ENCODE data around the gene ENG.
A peak's percentile ranks its signal among the peaks of the same experiment; 100 is the strongest.
"Not testable (repeated sequence)": the region's sequence is repeated elsewhere in the genome, so short reads cannot be mapped to it uniquely, and the experiment has no call there.

Gene ENG

DNA sequence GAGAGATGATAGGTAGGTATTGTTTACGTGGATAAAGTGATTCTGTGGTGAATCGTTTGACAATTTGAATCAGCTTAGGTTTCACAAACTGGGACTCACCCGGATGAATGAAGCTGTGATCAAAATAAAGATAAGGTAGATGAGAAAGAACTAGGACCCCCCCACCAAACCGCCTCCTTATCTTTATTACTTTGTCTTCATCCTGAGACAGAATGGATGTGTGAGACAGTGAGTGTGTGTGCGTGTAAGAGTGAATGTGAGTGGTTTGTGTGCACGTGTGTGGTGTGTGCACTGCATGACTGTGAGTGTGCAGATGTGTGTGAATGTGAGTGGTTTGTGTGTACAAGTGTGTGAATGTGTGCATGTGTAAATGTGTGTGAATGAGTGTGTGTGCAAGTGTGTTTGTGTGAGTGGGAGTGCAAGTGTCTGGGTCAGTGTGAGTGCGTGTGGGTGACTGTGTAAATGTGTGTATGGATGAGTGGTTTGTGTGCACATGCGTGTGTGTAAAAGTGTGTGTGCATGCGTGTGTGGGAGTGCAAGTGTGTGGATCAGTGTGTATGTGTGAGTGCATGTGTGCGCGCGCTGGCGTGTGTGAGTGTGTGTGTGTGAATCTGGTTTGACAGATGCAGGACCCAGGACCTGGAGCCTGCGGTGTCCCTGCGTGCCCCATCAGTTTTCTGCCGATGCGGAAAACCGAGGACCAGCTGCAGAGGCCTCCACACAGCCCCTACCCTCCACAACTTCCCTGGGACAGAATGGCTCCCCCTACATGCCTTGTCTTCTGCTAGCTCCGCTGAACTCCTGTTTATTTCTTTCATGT, 11.4 kb upstream of the ENG start:
- peak; percentile 23 to 32 for DNase-seq (ENCODE audit: low read depth in 2 of 2)

DNA sequence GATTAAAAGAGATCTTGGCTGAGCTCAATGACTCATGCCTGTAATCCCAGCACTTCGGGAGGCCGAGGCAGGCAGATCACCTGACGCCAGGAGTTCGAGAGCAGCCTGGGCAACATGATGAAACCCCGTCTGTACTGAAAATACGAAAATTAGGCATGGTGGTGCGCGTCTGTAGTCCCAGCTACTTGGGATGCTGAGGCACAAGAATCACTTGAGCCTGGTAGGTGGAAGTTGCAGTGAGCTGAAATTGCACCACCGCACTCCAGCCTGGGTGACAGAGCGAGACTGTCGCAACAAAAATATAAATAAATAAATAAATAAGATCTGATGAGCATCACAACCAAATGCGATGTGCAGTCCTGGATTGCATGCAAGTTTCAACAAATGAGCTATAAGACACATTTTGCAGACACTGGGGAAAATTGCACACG, 8.7 kb upstream of the ENG start:
- DNase-seq (ENCODE audit: low read depth in 2 of 2), result no peak

DNA sequence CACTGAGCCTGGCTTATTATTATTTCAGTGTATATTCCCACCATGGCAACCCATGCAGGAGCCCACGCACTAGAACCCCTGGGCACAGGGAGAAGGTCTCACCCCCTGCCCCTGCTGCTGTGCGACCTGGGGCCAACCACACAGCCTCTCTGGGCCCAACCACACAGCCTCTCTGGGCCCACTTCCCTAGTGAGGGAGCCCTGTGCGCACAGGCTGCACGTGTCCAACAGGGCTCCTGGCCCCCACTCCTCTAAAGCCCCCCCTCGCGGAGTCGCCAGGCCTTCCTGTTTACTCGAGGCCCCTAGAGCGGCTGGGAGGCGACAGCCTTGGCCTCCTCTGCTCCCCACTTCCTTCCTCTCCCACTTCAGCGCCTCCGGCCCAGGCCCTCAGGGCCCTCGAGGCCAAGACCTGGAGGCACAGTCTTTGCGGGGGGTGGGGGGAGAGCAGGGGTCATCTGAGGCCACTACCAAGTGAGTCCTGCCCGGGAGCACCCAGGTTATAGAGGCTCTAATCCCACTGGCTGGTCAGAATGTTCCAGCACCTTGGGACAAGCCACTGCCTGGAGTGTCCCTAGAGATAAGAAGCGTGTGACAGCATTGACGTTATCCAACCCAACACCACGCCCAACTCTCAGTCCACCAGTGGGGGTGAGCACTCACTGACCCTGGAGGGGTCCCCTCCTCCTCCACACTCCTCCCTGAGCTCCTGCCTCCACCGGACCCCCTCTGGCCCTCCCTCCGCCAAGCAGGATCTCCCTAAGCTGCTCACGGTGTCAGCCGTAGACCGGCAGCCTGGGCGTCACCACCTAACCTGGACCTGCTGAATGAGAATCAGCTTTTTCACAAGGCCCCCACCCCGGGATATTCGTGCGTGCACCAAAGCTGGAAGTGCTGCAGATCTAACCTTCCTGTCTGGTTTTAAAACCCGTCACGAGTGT, 7.9 kb upstream of the ENG start:
- no peak for DNase-seq (ENCODE audit: low read depth in 2 of 2)

DNA sequence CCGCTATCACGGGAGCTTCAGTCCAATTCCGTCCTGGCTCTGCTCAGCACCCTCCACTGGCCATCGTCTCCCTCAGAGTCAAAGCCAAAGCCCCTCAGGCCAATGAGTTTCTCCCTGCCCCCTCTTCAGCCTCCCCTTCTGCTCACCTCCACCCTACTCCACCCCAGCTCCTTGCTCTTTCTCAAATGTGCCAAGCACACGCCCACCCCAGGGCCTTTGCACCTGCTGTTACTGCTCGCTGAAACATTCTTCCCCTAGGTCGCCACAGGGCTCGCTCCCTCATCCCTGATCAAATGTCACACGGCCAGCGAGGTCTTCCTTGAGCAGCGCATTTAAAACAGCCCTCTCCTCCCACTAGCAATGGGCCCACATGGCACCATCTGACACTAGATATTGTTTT, 6.3 kb upstream of the ENG start:
- DNase-seq (ENCODE audit: low read depth in 2 of 2), result no peak

DNA sequence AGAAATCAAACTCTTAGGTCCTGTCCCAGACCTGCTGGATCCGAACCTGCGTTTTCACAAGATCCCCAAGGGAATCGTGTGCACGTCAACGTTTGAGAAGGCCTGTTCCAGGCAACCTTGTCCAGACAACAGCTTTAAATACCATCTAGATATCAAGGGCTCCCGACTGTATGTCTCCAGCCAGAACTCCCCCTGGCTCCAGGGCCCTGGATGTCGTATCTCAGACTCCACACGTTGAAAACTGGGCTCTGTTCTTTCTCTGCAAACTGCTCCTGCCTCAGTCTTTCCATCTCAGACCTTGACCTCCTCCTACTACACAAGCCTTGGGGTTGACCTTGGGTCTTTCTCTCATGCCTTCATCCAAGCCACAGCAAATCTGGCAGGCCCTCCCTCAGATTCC, 5.8 kb upstream of the ENG start:
- DNase-seq (ENCODE audit: low read depth in 2 of 2), result no peak

DNA sequence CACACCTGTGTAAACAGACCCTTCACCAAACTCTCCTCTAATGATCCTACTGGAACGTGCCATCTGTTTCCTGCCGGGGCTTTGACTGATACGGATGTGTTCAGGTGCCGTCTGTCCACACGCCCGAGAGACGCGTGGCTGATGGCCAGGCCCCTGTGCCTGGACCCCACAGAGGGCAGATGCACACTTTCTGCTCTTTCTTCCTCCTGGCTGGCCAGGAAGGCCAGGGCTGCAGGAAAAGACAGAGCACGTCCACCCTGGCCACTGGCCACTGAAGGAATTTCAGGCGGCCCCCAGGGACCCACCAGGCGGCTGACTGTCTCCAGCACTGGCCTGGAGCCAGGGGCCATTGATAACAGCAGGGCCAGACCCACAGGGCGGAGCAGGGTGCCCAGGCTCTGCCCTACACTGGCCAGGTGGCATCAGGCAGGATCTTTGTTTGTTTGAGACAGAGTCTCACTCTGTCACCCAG, 3.6 kb upstream of the ENG start:
- no peak for DNase-seq (ENCODE audit: low read depth in 2 of 2)

DNA sequence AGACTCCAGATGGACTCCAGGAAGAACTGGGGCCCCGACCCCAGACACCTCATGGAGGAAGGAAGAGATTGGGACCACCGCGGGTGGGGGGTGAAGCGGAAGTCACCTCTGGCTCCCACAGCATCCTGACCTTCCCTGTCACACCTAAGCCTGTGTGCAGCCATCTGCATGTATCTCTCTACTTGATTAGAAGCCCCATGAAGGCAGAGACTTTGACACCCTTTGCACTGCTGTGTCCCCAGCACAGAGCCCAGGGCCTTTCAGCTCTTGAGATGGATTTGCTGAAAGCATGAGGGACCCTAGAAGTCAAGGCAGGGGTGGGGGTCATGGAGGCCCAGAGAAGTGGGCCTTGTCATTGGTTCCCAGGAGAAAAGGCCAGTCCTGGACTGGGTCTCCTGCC, 2.8 kb upstream of the ENG start:
- DNase-seq (ENCODE audit: low read depth in 2 of 2), result no peak

DNA sequence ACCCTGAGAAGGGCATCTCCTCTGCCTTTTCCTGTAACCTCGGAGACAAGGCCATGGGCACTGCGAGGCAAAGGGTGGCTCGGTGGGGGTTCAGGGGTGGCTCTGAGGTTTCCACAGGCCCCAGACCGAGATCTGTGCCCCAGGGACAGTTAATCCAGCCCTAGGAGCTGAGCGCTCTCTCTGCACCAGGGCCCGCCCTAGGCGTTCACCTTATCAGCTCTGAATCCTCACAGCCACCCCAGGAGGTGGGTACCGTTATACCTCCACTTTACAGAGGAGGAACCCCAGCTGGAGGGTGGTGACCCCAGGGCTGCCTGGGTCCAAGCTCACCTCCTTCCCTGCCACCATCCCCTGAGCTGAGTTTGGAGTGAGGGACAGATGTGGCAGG, 2.3 kb upstream of the ENG start:
- DNase-seq (ENCODE audit: low read depth in 2 of 2), result no peak

DNA sequence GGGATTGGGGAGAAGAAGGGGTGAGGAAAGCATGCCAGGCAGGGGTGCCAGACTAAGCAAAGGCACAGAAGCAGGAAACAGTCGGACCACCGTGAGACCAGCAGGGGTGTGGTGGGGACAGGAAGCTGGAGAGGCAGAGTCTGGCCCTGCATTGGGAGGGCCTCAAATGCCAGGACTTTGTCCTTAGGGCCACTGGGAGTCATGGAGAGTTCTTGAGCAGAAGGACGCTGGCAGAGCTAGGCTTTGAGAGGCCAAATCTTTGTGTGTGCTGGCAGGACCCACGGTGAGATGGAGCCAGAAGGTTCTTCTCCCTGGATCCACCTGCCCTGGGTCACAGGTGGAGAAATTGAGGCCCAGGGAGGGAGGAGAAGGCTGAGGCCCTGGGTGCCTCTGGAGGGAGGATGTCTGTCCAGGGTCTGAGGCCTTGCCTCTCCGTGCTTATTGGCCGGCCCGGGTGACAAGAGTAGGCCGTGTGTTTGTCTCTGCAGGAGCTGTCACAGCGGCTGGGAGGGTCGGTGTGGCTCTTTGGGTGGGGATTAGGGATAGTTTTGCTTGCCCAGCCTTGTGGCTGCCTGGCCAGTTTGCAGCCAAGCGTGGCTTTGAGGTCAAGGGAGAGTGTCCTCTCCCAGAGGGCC, 1.8 kb upstream of the ENG start:
- no peak for DNase-seq (ENCODE audit: low read depth in 2 of 2)

DNA sequence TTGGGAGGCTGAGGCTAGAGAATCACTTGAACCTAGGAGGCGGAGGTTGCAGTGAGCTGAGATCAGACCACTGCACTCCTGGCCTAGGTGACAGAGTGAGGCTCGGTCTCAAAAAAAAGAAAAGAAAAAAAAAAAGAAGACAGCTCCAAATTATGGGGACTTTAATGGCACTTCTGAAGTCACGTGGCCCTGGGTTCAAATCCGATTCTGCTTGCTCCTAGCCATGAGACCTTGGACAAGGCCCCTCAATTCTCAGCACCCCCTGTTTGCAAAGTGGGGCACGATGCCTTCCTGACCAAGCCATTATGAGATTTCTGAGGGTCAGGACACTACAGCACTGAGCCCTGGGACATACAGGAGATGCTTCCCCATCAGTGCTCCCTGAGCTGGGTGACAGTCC, 1.1 kb upstream of the ENG start:
- DNase-seq (ENCODE audit: low read depth in 2 of 2), result no peak

DNA sequence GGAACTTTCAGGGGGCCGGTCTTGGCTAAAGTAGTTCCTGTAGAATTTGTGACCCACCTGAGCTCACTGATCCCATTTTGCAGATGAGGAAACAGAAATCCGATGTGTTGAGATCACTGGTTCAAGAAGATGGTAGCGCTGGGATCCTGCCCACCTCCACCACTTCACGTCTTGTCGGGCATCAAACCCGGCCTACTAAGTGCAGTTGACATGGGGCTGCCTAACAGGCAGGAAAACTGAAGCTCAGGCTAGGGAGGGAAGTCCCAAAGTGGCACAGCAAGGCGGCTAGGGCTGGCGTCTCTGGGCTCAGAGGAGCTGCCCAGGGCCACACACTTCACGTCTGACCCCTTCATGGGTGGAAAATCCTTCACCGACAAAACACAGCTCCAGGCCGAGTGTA, 502 bp upstream of the ENG start:
- DNase-seq (ENCODE audit: low read depth in 2 of 2), result no peak

DNA sequence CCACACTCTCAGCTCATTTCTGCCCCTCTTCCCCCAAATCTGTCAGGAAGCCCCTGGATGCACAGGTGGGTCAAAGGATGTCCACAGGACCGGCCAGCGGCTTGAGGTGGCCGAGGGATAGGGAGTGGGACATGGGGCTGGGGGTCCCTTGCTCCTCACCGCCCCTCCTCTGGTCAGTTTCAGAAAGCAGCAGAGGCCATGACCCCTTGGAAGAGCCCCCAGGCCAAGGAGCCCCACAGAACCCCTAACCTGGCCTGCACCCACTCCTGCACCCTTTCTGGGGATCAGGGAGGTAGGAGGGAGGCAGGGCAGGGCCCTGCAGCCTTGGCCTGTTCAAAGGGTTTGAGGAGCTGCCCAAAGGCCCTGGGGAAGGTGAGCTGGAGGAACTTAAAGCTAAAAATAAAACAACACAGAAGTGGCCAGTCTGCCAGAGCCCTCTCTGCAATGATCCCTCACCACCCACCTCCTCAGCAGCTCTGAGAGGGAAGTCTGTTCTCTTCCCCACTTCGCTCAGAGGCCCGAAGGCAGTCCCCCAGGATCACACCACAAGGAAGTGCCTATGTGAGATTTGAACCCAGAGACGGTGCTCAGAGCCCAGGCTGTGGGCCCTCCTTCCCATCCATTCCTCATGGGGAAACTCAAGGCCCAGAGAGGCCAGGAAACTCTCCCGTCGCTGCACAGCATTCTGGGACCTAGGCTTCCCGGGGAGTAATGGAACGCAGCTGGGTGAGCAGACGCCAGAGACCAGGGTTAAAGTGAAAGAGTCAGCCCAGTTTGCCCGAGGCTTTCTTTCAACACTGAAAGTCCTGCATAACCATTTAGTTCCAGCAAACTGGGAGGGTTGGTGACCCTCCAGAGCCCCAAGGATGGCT, 910 bp downstream of the ENG start:
- DNase-seq (ENCODE audit: low read depth in 2 of 2), result no peak

DNA sequence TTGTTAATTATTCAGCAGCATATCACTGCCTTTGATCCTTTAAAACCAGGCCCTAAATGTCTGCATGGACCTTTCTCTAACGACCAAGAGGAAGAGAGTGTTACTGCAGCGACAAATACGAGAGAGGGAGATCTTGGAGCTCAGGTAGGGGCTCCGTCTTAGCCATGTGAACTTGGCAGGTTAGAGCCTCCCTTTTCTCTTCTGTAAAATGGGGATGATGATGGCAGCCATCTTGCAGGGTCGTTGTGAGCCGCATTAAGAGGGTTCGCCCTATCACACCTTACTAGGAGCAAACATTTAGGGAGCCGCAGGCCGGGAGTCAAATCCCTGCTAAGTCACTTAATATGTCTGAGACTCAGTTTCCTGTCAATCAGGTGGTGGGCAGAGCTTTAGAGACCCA, 1.6 kb downstream of the ENG start:
- DNase-seq (ENCODE audit: low read depth in 2 of 2), result no peak

DNA sequence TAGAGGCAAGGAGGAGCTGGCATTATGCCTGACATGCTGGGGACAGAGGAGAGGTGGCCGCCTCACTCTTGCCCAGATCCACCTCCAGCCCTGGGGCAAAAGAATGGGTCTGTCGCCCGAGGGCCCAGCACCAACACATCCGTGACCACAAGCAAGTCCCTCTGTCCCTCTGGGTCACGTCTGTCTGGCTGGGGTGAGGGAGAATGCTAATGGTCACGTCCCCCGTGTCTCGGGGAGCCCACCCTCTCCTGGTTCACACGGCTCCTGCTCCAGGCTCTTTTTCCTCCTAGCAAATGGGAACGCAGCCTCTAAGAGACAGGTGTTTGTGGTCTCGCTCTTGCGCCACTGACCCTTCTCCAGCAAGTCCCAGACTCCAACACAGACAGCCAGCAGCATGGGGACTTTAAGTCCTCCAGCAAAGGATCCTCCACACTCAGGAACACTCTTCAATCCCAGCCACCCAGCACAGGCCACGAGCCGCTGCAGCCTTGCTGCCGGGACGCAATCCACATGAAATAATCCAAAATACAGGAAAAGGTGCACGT, 4.1 kb downstream of the ENG start:
- no peak for DNase-seq (ENCODE audit: low read depth in 2 of 2)

DNA sequence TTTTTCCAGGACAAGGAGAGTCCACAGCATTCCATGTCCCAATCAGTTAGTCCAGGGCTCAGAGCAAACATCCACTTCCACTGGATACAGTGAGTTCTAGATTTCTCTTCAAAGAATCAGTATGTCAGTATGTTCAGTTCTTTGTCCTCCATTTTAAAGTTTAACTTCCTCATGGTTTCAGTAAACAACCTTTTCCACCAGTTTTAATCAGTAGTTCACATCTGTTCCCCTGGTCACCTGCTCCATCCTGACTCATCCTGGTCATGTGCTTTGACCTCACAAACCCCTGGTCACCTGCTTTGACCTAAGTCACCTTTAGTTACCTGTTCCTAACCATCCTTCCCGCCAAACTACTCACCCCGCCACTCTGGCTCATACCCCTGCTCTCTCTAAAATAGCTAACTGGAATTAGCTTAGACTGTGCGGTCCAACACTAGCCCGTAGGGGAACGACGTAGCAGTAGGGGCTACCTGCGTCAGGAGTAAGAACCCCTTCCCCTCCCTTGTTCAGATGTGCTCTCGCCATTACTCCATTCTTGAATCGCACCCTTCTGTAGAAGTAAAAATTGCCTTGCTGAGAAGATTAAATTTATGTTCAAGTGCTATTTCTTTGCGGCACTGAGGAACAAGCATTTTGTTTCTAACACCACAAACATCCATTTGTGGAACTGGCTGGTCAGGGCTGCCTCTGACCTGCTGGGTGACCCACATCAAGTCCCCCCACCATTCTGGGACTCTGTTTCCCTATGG, 5.5 kb downstream of the ENG start:
- no peak for DNase-seq (ENCODE audit: low read depth in 2 of 2)

DNA sequence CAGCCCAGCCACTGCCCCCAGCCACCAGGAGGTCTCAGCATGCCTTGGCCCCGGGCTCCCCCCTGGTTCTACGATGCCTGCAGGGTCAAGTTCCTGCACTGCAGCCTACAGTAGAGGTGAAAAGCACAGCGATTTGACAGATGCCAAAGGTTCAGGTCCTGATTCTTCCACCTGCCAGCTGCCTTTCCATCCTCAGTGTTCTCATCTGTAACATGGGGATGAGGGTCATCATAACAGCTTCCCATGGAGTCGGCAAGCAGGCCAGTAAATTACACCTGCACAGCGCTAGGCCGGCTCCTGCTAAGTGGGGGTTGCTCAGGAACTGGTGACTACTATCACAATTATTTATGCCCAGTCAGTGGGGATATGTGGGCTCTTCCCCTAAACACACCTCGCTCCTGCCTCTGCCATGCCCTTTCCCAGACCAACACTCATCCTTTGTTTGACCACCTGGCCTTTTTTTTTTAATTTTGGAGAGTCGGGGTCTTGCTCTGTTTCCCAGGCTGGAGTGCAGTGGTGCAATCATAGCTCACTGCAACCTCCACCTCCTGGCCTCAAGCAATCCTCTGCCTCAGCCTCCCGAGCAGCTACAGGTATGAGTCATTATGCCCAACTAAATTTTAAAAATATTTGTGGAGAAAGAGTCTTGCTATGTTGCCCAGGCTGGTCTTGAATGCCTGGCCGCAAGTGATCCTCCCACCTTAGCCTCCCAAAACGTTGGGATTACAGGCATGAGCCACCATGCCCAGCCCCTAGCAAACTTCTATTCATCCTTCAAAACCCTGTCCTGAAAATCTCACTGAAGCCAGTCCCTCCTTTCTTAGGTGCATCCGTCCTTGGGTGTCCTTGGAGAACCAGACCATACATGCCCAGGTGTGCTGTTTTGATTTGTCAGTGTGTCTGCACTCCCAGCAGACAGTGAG, 6.4 kb downstream of the ENG start:
- no peak for DNase-seq (ENCODE audit: low read depth in 2 of 2)

DNA sequence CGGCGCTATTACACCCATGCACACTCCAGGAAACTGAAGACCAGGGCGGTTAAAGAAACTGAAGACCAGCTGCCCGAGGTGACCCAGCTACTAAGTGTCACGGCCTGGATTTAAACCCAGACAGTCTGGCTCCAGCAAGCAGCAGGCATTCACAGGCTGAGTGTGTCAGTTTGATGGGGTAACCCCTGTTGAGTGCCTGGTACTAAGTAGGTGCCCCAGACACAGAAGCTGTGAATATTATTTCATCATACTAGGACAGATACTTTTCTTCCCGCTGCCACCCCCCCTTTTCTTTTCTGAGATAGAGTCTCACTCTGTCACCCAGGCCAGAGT, 7.3 kb downstream of the ENG start:
- no peak for DNase-seq (ENCODE audit: low read depth in 2 of 2)

DNA sequence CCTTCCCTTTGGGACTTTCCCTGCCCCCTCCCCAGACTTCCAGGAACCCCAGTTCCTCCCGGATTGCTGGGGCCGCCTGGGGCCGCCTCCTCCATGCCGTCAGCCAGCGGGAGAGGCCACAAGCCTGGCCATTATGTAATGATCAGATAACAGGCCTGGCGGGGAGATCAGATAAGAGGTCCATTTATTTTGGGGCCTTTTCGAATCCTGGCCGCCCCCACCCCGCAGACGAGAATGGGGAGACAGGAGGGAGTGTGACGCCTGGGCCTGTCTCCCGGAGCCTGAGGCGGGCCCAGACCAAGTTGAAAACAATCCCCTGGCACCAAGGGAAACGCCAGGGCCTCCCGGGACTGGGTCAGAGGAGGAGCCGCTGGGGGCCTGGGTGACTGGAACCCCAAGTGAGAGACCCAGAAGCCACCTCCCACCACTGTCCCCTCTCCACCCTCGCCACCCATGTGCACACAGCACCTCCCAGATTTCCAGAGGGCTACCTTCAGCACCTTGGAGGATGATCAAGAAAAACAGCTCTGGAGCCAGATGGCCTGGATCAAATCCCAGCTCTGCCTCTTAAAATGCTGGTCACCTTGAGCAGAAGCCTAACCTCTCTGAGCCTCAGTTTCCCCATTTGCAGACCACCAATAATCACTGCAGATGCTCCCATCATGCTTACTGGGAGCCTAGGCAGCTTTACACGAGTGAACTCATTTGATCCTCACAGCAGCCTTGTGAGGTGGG, 7.8 kb downstream of the ENG start:
- DNase-seq (ENCODE audit: low read depth in 2 of 2), result no peak

DNA sequence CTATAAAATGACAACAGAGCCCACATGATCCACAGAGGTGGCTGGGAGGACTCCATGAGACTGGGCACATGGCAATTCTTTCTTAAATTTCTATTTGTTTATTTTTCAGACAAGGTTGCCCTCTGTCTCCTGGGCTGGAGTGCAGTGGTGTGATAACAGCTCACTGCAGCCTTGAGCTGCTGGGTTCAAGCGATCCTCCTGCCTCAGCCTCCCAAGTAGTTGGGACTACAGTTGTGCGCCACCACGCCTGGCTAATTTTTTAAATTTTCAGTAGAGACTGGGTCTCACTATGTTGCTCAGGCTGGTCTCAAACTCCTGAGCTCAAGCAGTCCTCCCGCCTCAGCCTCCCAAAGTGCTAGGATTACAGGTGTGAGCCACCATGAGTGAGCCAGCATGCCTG, 8.8 kb downstream of the ENG start:
- not testable (repeated sequence) for DNase-seq (ENCODE audit: low read depth in 2 of 2)
